Lung (tissue), 12 donors: ENCODE data around the gene MAN2A2. TPM values are rescaled to one million over a fixed set of nuclear protein-coding genes. Genes with fewer than 3 reads are reported as not detected.

Experiments
- ATAC-seq: fragments of 200-7000 bp; cut with Tn5 transposase; one replicate; pipeline ENCODE4 v1.9.1; 2020; ENCODE audit warnings: moderate number of reproducible peaks; ENCODE audit not compliant: insufficient read depth, low FRiP score
- DNase-seq, 3 donors: peaks; one replicate each; pipeline ENCODE4 v3.0.0-alpha.2; 2013 to 2017
- H3K27ac ChIP-seq, 2 donors: one replicate each; pipeline ENCODE4 v1.5.1; 2013; ENCODE audit warnings: mild to moderate bottlenecking in 2 of 2, moderate library complexity in 2 of 2, control low read depth in 1 of 2, inconsistent platforms in 1 of 2, low read depth in 1 of 2, low read length in 1 of 2
- H3K27me3 ChIP-seq, 3 donors: one replicate each; pipeline ENCODE4 v1.5.1; 2013; ENCODE audit warnings: low read length in 2 of 3; ENCODE audit not compliant: control insufficient read depth in 3 of 3, insufficient read depth in 3 of 3
- H3K36me3 ChIP-seq, 4 donors: one replicate each; pipeline ENCODE4 v1.5.1; 2013; ENCODE audit warnings: low read length in 4 of 4, mild to moderate bottlenecking in 1 of 4, moderate library complexity in 1 of 4; ENCODE audit not compliant: control insufficient read depth in 4 of 4, insufficient read depth in 4 of 4
- H3K4me1 ChIP-seq, 5 donors: one replicate each; pipeline ENCODE4 v1.5.1; 2013; ENCODE audit warnings: low read length in 5 of 5, mild to moderate bottlenecking in 2 of 5, moderate library complexity in 1 of 5; ENCODE audit not compliant: control insufficient read depth in 5 of 5, insufficient read depth in 5 of 5
- H3K4me3 ChIP-seq: one replicate; pipeline ENCODE4 v1.5.1; 2013; ENCODE audit warnings: mild to moderate bottlenecking, control low read depth, moderate library complexity
- H3K9ac ChIP-seq, 2 donors: one replicate each; pipeline ENCODE4 v1.5.1; 2013; ENCODE audit warnings: low read length in 2 of 2, control low read depth in 1 of 2; ENCODE audit not compliant: insufficient read depth in 1 of 2
- H3K9me3 ChIP-seq, 4 donors: one replicate each; pipeline ENCODE4 v1.5.1; 2013; ENCODE audit warnings: low read length in 3 of 4, mild to moderate bottlenecking in 1 of 4, moderate library complexity in 1 of 4; ENCODE audit not compliant: control insufficient read depth in 4 of 4, insufficient read depth in 3 of 4
- CTCF ChIP-seq: IDR thresholded peaks from 2 replicates; pipeline ENCODE4 v1.5.1; 2012; ENCODE audit warnings: mild to moderate bottlenecking; ENCODE audit errors: control extremely low read depth, extremely low read depth
- WGBS, 2 donors: extraction: QIAGEN DNeasy Blood & Tissue Kit; methylation state at CpG; one replicate each; pipeline ENCODE4 v1.1.7; 2013; 5-methylcytosine and 5-hydroxymethylcytosine counted together
- polyA plus RNA-seq, 2 donors: library from polyadenylated mRNA; stranded (reverse); fragments of 200-250 nt; gene quantifications; one replicate each; pipeline ENCODE4 v1.2.1, GENCODE V29; 2013
- total RNA-seq, 2 donors: library from RNA; depleted of rRNA in 1 of 2; stranded (reverse); fragments of >200 nt in 1 of 2; gene quantifications; one replicate each; pipeline ENCODE4 v1.2.1, GENCODE V29; 2014 to 2021
- donor health status: control.
- donor health status: control.
- donor health status: Bipolar disorder and iron deficiency.
- donor health status: healthy.
- donor health status: DM: yes; HTN: yes; CAD: no.

The MAN2A2 gene
- total and polyA plus RNA-seq, 4 donors = 34.1 to 82.9 (median 60.1) TPM

- no peak overlapping the region for H3K4me3 ChIP-seq
- peaks cover 0 to 19% (median 8%) of the 10 kb centered on the region in 5 donors for H3K4me1 ChIP-seq
- no peaks in the 10 kb centered on the region for H3K9me3 ChIP-seq
- H3K27me3 ChIP-seq = no peaks in the 10 kb centered on the region
- peaks cover 0 to 57% (median 21%) of the 10 kb centered on the region in 4 donors for H3K36me3 ChIP-seq
- WGBS, 2 donors = 85 to 86% methylated on average over 18 of the region's 18 CpGs
- H3K9ac ChIP-seq = no peak overlapping the region
- no peak for TF ChIP-seq CTCF
- ATAC-seq (no peak), DNase-seq (no peak)
- no peak overlapping the region for H3K27ac ChIP-seq
Measured at GRCh38 chr15:90889313-90889730, 13.8 kb upstream of the MAN2A2 start.

- DNase-seq (no peak), ATAC-seq (no peak)
- no peaks in the 10 kb centered on the region for H3K9me3 ChIP-seq
- H3K9ac ChIP-seq = no peak overlapping the region
- no peak for TF ChIP-seq CTCF
- peaks cover 0 to 57% (median 21%) of the 10 kb centered on the region in 4 donors for H3K36me3 ChIP-seq
- peaks cover 0 to 15% (median 6%) of the 10 kb centered on the region in 5 donors for H3K4me1 ChIP-seq
- H3K4me3 ChIP-seq = no peak overlapping the region
- H3K27ac ChIP-seq = no peak overlapping the region
- no peaks in the 10 kb centered on the region for H3K27me3 ChIP-seq
- 89 to 95% methylated on average over 20 to 31 of the region's 31 CpGs for WGBS, 2 donors
Measured at GRCh38 chr15:90889736-90890456, 13.2 kb upstream of the MAN2A2 start.

GRCh38 chr15:90890839-90891238 lies 12.3 kb upstream of the MAN2A2 start:
- no peak overlapping the region for H3K27ac ChIP-seq
- no peak for TF ChIP-seq CTCF
- ATAC-seq (no peak), DNase-seq (no peak)
- H3K4me3 ChIP-seq = no peak overlapping the region
- no peaks in the 10 kb centered on the region for H3K9me3 ChIP-seq
- H3K27me3 ChIP-seq = no peaks in the 10 kb centered on the region
- H3K36me3 ChIP-seq = peaks cover 0 to 65% (median 26%) of the 10 kb centered on the region in 4 donors
- 92 to 93% methylated on average over 12 of the region's 12 CpGs for WGBS, 2 donors
- peaks cover 0 to 6% (median 3%) of the 10 kb centered on the region in 5 donors for H3K4me1 ChIP-seq
- no peak overlapping the region for H3K9ac ChIP-seq
